Activated naive CD8-positive, alpha-beta T cell treated with anti-CD3 and anti-CD28 coated beads for 36 hours (primary cell): ENCODE results near the gene MRPS14. TPM values are rescaled to one million over a fixed set of nuclear protein-coding genes. Genes with fewer than 3 reads are reported as not detected.
"Not testable (repeated sequence)": the region's sequence is repeated elsewhere in the genome, so short reads cannot be mapped to it uniquely, and the experiment has no call there.

Source experiments
- DNase-seq: peaks from one replicate; pipeline ENCODE4 v3.0.0; 2021
- H3K27ac Mint-ChIP-seq: one replicate; pipeline ENCODE4 v1.8.0; 2022; ENCODE audit warnings: mild to moderate bottlenecking, moderate library complexity, mixed read lengths
- H3K27me3 Mint-ChIP-seq: one replicate; pipeline ENCODE4 v1.8.0; 2022; ENCODE audit warnings: mild to moderate bottlenecking, mixed read lengths
- H3K36me3 Mint-ChIP-seq: one replicate; pipeline ENCODE4 v1.8.0; 2021; ENCODE audit warnings: mild to moderate bottlenecking, mixed read lengths
- H3K4me1 Mint-ChIP-seq: one replicate; pipeline ENCODE4 v1.8.0; 2021; ENCODE audit warnings: mixed read lengths
- H3K4me3 Mint-ChIP-seq: one replicate; pipeline ENCODE4 v1.8.0; 2022; ENCODE audit warnings: mild to moderate bottlenecking, moderate library complexity, mixed read lengths
- H3K9me3 Mint-ChIP-seq: one replicate; pipeline ENCODE4 v1.8.0; 2022; ENCODE audit warnings: mixed read lengths
- total RNA-seq, 2 experiments: library from RNA; stranded (reverse); gene quantifications; one replicate each; pipeline ENCODE4 v1.2.3, GENCODE V29; 2021

Gene MRPS14
- total RNA-seq, result 10 to 100 TPM; 42.1 to 44.0 TPM

DNA sequence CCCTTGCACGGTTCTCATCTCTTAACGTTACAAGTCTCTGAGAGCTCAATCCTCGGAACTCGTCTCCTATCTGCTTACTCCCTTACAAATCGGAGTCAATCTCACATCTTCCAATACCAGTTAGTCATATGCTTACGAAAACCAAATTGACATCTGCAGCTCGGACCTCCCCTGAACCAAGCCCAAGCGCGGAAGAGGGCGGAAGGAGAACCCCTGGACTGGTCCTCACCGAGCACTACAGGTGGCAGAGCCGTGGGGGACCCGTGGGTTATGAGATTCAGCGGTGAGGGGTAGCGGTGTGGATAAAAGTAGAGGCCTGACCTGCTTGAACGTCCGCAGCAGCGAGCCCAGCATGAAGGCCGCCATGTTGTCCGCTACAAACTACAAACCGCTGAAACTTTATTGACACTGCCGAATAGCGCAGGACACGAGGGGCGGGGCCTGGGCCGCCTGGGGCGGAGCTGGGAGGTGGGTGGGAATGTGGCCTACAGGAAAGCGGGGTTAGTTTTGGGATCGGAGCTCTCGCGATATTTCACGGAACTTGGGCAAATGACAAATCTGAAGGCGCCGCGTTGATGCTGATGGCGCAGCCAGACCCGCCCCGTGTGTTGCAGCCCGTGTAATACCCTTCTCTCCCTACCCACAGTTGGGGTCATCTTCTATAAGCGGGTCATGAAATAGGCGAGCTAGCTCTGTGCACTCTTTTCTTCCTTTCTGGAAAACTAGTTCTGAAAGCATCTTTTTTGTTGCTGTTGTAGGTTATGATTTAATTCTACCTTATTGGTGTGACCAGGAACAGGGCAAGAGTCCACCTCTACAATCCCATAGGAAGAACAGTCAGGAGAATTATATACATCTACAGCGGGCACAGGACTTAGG lies at the start of gene MRPS14:
Gene MRPS14, minus strand, starts transcription at position 383 of the 879 bp plus-strand sequence. Its CDS starts 17 bp downstream, at position 366.
- Mint-ChIP-seq H3K4me1 (peaks cover 23% of the 10 kb centered on the region), H3K9me3 (peaks cover 4% of the 10 kb centered on the region), H3K27ac (peak within 1 kb of the TSS; percentile 85), H3K27me3 (no peaks in the 10 kb centered on the region), H3K36me3 (peaks cover 10% of the 10 kb centered on the region), H3K4me3 (peak within 1 kb of the TSS; percentile 94)
- peak; percentile 97 for DNase-seq

GRCh38 chr1:175072099-175072951 lies 49.1 kb upstream of the MRPS14 start:
- Mint-ChIP-seq H3K4me3 (peak overlapping the region; percentile 8), H3K27me3 (peaks cover 8% of the 10 kb centered on the region), H3K9me3 (no peaks in the 10 kb centered on the region), H3K36me3 (no peaks in the 10 kb centered on the region), H3K27ac (no peak overlapping the region), H3K4me1 (peaks cover 5% of the 10 kb centered on the region)
- peak; percentile 29 for DNase-seq

- no peak overlapping the region for H3K27ac Mint-ChIP-seq
- peaks cover 8% of the 10 kb centered on the region for H3K27me3 Mint-ChIP-seq
- H3K36me3 Mint-ChIP-seq, result no peaks in the 10 kb centered on the region
- no peaks in the 10 kb centered on the region for H3K9me3 Mint-ChIP-seq
- no peak overlapping the region for H3K4me3 Mint-ChIP-seq
- peaks cover 5% of the 10 kb centered on the region for H3K4me1 Mint-ChIP-seq
- no peak for DNase-seq
Measured at GRCh38 chr1:175071276-175071943, 48.2 kb upstream of the MRPS14 start.

DNA sequence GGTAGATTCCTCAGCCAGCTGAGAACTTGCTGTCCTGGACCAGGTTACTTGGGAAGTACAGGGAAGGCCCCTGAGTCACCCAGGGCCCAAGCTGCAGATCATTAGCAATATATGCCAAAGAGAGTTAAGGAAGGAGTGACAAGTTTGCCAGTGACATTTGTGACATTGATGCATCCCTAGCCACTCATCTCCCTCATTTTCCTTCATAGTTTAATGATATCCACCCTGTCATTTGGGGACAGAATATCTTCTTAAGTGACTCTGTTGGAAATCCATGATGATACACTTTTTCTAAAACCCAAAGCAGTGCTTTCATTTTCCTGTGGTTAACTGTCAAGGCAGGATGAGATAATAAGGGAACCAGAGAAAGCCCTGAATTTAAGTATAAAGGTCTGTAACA lies 47.6 kb upstream of the MRPS14 start:
- no peak for DNase-seq
- Mint-ChIP-seq H3K9me3 (no peaks in the 10 kb centered on the region), H3K4me3 (no peak overlapping the region), H3K27me3 (peaks cover 8% of the 10 kb centered on the region), H3K36me3 (no peaks in the 10 kb centered on the region), H3K4me1 (peaks cover 5% of the 10 kb centered on the region), H3K27ac (no peak overlapping the region)

GRCh38 chr1:175067362-175068106 lies 44.3 kb upstream of the MRPS14 start, which contains the start of gene TNN:
TSS of gene TNN (plus strand) at chr1:175067833. CDS start at chr1:175077419, 9,586 bp downstream.
- Mint-ChIP-seq H3K9me3 (no peaks in the 10 kb centered on the region), H3K27ac (no peak within 1 kb of the TSS), H3K27me3 (peaks cover 4% of the 10 kb centered on the region), H3K4me3 (no peak within 1 kb of the TSS), H3K36me3 (no peaks in the 10 kb centered on the region), H3K4me1 (peaks cover 4% of the 10 kb centered on the region)
- no peak for DNase-seq

GRCh38 chr1:175062858-175063257 lies 39.6 kb upstream of the MRPS14 start:
- H3K4me3 Mint-ChIP-seq, result no peak overlapping the region
- H3K4me1 Mint-ChIP-seq, result no peaks in the 10 kb centered on the region
- no peak for DNase-seq
- no peaks in the 10 kb centered on the region for H3K36me3 Mint-ChIP-seq
- H3K27ac Mint-ChIP-seq, result no peak overlapping the region
- H3K27me3 Mint-ChIP-seq, result peaks cover under 1% of the 10 kb centered on the region
- H3K9me3 Mint-ChIP-seq, result no peaks in the 10 kb centered on the region

DNA sequence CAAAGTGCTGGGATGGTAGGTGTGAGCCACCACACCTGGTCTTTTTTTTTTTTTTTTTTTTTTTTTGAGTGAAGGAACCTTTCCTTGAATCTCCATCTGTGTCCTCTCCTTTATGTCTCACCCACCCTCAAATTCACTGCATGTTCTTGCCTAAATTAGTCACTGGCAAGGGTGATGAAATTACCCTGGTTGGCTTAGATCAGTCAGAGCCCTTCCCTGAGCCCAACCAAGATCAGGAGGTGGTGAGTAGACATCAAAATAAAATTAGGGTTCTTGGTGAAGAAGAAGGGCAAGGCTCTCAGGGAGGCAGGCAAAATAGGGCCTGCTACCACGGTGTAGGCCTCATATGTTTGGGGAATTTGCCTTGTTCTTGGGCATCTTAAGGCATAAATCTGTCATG lies 39.1 kb upstream of the MRPS14 start:
- peaks cover 3% of the 10 kb centered on the region for H3K27me3 Mint-ChIP-seq
- no peaks in the 10 kb centered on the region for H3K4me1 Mint-ChIP-seq

GRCh38 chr1:175054736-175055135 lies 31.5 kb upstream of the MRPS14 start:
- H3K4me1 Mint-ChIP-seq, result no peaks in the 10 kb centered on the region
- no peak for DNase-seq
- peaks cover 8% of the 10 kb centered on the region for H3K27me3 Mint-ChIP-seq
- no peak overlapping the region for H3K27ac Mint-ChIP-seq
- H3K9me3 Mint-ChIP-seq, result peaks cover 3% of the 10 kb centered on the region
- no peak overlapping the region for H3K4me3 Mint-ChIP-seq
- no peaks in the 10 kb centered on the region for H3K36me3 Mint-ChIP-seq

More for the DNA sequence above, 39.1 kb upstream of the MRPS14 start:
- no peak for DNase-seq
- H3K36me3 Mint-ChIP-seq, result no peaks in the 10 kb centered on the region
- H3K9me3 Mint-ChIP-seq, result no peaks in the 10 kb centered on the region
- H3K27ac Mint-ChIP-seq, result no peak overlapping the region
- no peak overlapping the region for H3K4me3 Mint-ChIP-seq

DNA sequence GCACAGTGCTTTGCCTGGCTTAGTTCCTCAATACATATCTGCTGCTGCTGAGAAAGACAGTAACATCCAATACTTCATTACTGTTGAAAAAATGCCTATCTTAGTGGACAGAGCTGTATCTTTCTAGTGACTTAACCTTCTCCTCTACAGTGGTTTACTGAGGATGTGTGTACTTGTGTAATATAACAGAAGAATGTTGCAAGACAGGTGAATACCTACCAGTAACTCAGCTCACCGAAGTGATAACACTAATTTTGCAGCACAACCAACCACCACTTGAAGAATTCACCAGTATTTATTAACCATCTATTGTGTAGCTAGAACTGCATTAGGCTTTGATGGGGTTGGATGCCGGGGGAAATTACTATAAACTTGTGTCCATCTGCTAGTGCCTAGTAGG lies 27.8 kb upstream of the MRPS14 start:
- no peak for DNase-seq
- no peaks in the 10 kb centered on the region for H3K4me1 Mint-ChIP-seq
- peaks cover 19% of the 10 kb centered on the region for H3K27me3 Mint-ChIP-seq
- H3K4me3 Mint-ChIP-seq, result no peak overlapping the region
- H3K9me3 Mint-ChIP-seq, result no peaks in the 10 kb centered on the region
- H3K36me3 Mint-ChIP-seq, result no peaks in the 10 kb centered on the region
- H3K27ac Mint-ChIP-seq, result no peak overlapping the region

- H3K27me3 Mint-ChIP-seq, result peaks cover 16% of the 10 kb centered on the region
Measured at GRCh38 chr1:175045519-175045918, 22.3 kb upstream of the MRPS14 start.

DNA sequence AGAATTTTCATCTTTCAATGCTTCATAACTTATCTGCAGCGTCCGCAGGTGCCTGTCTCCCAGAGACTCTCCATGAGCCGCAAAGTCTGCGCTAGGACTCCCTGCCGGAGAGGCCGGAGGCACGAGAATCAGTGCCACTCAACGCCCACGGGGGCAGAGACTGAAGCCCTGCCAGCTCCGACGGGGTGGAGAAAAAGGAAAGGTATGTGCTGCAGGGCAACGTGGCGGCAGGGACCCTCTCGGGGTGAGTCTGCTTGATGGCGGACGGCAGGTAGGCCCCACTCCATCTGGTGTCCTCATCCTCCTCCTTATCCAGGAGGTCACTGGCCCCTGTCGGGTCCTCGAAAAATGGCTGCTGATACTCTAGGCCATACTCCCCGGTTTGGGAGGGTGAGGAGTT lies 21.9 kb upstream of the MRPS14 start:
- DNase-seq, result no peak
- no peaks in the 10 kb centered on the region for H3K9me3 Mint-ChIP-seq
- H3K4me3 Mint-ChIP-seq, result no peak overlapping the region
- no peaks in the 10 kb centered on the region for H3K4me1 Mint-ChIP-seq
- peaks cover 16% of the 10 kb centered on the region for H3K27me3 Mint-ChIP-seq
- H3K27ac Mint-ChIP-seq, result no peak overlapping the region
- no peaks in the 10 kb centered on the region for H3K36me3 Mint-ChIP-seq

More at GRCh38 chr1:175045519-175045918, 22.3 kb upstream of the MRPS14 start:
- H3K9me3 Mint-ChIP-seq, result no peaks in the 10 kb centered on the region
- H3K4me1 Mint-ChIP-seq, result no peaks in the 10 kb centered on the region
- H3K36me3 Mint-ChIP-seq, result no peaks in the 10 kb centered on the region
- DNase-seq, result no peak
- no peak overlapping the region for H3K4me3 Mint-ChIP-seq
- H3K27ac Mint-ChIP-seq, result no peak overlapping the region

- H3K36me3 Mint-ChIP-seq, H3K9me3 Mint-ChIP-seq, H3K4me1 Mint-ChIP-seq, DNase-seq, H3K27ac Mint-ChIP-seq, H3K4me3 Mint-ChIP-seq: not testable (repeated sequence)
- H3K27me3 Mint-ChIP-seq, result peaks cover 13% of the 10 kb centered on the region
Measured at GRCh38 chr1:175044591-175044990, 21.4 kb upstream of the MRPS14 start.

- Mint-ChIP-seq H3K4me1 (no peaks in the 10 kb centered on the region), H3K27me3 (peaks cover 11% of the 10 kb centered on the region), H3K4me3 (no peak overlapping the region), H3K36me3 (no peaks in the 10 kb centered on the region), H3K9me3 (no peaks in the 10 kb centered on the region), H3K27ac (no peak overlapping the region)
- DNase-seq, result no peak
Measured at GRCh38 chr1:175043824-175044223, 20.6 kb upstream of the MRPS14 start.

DNA sequence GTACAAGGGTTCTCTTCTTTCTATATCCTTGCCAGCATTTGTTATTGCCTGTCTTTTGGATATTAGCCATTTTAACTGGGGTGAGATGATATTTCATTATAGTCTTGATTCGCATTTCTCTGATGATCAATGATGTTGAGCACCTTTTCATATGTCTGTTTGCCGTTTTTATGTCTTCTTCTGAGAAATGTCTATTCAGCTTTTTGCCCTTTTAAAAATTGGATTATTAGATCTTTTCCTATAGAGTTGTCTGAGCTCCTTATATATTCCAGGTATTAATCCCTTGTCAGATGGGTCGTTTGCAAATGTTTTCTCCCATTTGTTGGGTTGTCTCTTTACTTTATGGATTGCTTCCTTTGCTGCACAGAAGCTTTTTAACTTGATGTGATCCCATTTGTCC lies 19.4 kb upstream of the MRPS14 start:
- Mint-ChIP-seq H3K27me3 (peaks cover 2% of the 10 kb centered on the region), H3K36me3 (no peaks in the 10 kb centered on the region), H3K9me3 (no peaks in the 10 kb centered on the region), H3K4me1 (no peaks in the 10 kb centered on the region), H3K4me3 (no peak overlapping the region), H3K27ac (no peak overlapping the region)
- no peak for DNase-seq
